ENCODE data around the gene FAR2. TPM values are rescaled to one million over a fixed set of nuclear protein-coding genes. Genes with fewer than 3 reads are reported as not detected.
"Not testable (repeated sequence)": the region's sequence is repeated elsewhere in the genome, so short reads cannot be mapped to it uniquely, and the experiment has no call there.

The FAR2 gene
- total RNA-seq, 1 donor from 2014 or later, result 13.5 TPM

DNA sequence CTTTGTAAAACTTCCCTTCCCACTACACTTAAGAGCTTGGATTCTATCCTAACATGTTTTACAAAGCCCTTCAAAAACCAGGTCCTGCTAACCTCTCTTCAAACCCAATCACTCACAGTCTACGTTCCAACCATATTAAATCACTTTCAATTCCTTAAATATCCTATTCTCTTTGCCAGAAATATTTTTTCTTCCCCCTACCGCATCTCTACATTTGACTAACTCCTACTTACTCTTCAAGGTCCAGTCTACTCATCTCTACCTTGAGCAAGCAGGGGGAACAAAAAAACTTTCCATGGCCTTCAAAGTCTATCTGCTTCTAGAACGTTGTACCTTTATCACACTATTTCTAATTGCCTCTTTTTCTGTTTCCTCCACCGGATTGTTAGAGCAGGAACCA lies 225.8 kb downstream of the FAR2 start:
- DNase-seq (ENCODE audit: low read depth), result no peak
- H3K4me3 ChIP-seq (ENCODE audit: low read depth, low read length), result no peak overlapping the region
- TF ChIP-seq, protein P1, sequence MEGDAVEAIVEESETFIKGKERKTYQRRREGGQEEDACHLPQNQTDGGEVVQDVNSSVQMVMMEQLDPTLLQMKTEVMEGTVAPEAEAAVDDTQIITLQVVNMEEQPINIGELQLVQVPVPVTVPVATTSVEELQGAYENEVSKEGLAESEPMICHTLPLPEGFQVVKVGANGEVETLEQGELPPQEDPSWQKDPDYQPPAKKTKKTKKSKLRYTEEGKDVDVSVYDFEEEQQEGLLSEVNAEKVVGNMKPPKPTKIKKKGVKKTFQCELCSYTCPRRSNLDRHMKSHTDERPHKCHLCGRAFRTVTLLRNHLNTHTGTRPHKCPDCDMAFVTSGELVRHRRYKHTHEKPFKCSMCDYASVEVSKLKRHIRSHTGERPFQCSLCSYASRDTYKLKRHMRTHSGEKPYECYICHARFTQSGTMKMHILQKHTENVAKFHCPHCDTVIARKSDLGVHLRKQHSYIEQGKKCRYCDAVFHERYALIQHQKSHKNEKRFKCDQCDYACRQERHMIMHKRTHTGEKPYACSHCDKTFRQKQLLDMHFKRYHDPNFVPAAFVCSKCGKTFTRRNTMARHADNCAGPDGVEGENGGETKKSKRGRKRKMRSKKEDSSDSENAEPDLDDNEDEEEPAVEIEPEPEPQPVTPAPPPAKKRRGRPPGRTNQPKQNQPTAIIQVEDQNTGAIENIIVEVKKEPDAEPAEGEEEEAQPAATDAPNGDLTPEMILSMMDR (conservative IDR thresholded peaks at IDR 0.05; ENCODE audit: low read depth, low read length), result no peak

DNA sequence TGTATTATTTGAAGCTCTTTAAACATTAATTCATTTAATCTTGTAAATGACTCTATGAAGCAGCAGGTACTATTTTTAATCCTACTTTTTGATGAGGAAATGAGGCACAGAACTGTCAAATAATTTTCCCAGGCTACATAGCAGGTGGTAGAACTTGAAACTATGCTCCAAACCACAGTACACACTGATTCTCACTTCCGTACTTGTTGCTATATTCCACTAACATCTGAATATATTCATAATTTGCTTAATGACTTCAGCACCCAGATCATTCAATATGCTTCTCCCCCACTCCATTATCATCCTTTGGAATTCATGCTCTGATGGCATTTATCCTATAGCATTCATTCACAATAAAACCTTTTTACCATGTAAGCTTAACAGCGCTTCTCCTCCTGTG lies 227.0 kb downstream of the FAR2 start:
- no peak for DNase-seq (ENCODE audit: low read depth)
- TF ChIP-seq, protein P1 (conservative IDR thresholded peaks at IDR 0.05; ENCODE audit: low read depth, low read length), result no peak
- H3K4me3 ChIP-seq (ENCODE audit: low read depth, low read length), result no peak overlapping the region

DNA sequence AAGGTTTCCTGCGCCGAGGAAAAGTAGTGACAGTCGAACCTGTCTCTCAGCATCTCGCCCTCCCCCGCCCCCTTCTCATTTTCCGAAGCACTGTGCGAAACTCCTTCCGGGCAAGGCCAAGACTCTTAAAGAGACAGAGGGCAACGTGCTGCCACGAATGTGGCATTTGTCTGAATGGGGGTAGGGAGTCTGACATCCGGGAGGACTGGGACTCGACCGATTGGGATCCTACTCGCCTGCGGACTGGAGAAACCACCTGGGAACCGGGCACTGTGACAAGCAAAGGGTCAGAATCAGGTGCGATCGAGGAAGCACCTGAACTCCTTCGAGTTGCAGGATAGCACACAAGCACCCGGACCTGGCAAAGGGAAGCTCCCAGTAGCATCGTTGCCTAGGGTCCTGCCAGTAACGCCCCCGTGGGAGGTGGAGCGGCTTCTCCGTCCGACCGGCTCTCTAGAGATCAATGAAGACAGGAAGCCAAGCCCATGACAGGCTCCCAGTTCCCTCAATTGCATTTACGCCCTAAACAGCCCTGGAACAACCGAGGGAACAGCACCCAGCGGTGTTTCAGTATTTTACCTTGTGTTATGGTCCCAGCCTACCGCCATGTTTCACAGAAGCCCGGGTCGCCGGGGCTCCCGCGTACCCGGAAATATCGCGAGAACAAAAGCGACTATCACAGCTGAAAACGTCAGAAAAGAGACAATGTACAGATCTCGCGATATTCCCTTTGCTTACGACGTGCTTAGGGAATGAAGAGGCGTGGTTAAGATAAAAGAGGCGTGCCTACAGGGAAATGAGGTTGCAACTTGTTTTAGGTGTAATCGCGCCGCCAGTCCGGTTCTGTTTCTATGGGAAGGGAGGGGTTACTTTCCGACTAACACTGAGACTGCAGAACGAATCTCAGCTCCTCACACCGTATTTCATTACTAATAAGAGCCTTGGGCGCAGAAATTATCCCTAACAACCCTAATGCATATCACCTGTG lies 231.8 kb downstream of the FAR2 start, which contains the start of gene ERGIC2:
Gene ERGIC2 (minus strand): TSS at position 637 of the 988 bp plus-strand sequence. CDS start 9,539 bp downstream, outside the sequence.
- TF ChIP-seq, protein P1 (conservative IDR thresholded peaks at IDR 0.05; ENCODE audit: low read depth, low read length), result no peak
- peak within 1 kb of the TSS; percentile 98 for H3K4me3 ChIP-seq (ENCODE audit: low read depth, low read length)
- peak; percentile 98 for DNase-seq (ENCODE audit: low read depth)

DNA sequence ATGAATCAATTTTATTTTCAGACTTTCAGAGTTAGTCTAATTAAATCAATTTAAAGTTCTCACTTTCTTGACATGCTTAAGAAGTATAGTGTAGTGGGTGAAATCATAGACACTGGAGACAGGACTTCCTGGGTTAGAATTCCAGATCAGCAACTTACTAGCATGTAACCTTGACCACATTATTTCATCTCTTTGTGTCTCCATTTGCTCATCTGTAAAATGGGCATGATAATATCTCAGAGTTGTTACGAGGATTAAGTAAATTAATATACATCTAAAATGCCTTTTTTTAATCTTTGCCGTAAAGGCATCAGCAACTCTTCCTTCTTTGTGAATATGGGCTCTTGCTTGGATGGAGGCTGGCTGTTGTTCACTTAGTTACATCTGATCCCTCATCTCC lies 233.2 kb downstream of the FAR2 start:
- TF ChIP-seq, protein P1 (conservative IDR thresholded peaks at IDR 0.05; ENCODE audit: low read depth, low read length), result no peak

DNA sequence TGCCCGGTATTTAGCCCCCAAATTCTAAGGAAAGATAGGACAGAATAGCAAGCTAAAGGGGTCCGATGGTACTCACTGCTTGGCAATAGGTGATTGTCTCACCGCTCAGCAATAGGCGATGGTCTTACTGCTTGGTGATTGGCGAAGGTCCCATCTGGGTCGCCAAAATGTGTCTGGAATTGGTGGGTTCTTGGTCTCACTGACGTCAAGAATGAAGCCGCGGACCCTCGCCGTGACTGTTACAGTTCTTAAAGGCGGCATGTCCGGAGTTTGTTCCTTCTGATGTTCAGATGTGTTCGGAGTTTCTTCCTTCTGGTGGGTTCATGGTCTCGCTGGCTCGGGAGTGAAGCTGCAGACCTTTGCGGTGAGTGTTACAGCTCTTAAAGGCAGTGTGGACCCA lies 236.1 kb downstream of the FAR2 start:
- not testable (repeated sequence) for DNase-seq (ENCODE audit: low read depth)

More for the DNA sequence above, 233.2 kb downstream of the FAR2 start:
- no peak overlapping the region for H3K4me3 ChIP-seq (ENCODE audit: low read depth, low read length)
- no peak for DNase-seq (ENCODE audit: low read depth)

More for the DNA sequence above, 236.1 kb downstream of the FAR2 start:
- H3K4me3 ChIP-seq (ENCODE audit: low read depth, low read length), result not testable (repeated sequence)

Other genes with a start within 250 kb of the FAR2 start
- 68.4 and 112 TPM in 2 replicates for gene ERGIC2, start 231.9 kb downstream of the FAR2 start, total RNA-seq